NCI-H2227 treated with DMSO at 0.1 percent for 48 hours (cell line): Measurements from ENCODE around the gene LLPH.

Experiments
- DNase-seq: peaks from one replicate; lab custom pipeline; 2025; lab: John Stamatoyannopoulos, UW

Gene LLPH

DNA sequence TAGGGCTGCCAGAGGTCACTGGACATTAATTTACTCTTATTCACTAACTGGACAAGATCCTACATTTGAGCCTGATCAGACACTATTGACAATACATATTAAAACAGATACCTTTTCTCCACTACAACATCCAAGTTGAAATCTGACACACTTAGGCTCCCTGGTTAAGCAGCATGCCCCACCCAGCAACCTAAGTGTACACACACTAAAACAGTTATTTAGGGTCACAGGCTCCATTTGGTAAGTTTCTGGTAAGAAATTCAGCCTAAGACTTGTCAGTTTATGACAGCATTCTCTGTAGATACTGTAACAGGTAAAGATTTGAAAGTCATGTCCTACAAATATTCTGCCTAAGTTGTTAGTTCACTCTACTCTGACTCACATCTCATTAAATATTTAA lies 12.3 kb upstream of the LLPH start:
- no peak for DNase-seq

DNA sequence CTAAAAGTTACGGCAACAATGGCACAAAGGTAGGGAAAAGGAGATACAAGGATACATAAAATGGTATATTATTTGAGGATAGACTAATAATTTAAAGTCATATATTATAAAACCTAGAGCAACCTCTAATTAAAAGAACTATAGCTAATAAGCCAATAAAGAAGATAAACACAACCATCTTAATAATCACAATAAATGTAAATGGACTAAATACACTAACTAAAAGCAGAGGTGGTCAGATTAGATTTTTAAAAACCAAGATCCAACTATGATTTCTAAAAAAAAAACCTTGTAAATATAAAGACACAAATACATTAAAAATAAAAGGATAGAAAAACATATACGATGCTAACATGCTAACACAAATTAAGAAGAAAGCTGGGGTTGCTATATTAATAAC lies 10.7 kb upstream of the LLPH start:
- DNase-seq = no peak

DNA sequence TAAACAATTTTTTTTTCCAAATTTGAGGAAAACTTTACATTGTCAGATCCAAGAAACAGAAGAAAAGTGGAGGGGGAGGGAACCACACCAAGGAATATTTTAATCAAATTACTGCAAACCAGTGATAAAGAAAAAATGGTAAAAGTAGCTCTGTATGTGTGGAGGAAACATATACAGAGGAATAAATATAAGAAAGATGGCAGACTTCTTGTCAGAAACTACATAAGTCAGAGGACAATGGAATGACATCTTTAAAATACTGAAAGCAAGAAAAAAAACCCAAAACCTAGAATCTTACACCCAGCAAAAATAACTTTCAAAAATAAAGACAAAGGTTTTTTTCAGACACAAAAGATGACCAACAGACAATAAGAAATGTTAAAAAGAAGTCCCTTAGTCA lies 10.2 kb upstream of the LLPH start:
- DNase-seq = no peak

DNA sequence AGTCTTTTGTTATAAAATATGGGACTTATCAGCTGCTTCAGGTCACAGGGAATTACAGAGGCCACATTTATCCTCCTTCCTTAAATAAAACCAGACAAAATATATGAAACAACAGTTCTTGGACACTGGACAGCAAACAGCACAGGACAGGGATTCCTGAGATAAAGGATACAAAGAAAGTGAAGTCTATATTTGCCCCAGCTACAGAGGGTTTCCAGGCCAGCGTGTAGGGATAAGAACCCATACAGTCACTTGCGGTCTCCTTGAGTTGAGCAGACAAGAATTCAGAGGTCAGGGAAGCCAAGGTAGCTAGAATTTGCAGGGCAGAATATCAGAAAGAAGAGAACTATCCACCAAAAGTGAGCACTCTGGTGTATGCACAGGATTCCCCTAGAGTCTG lies 8.8 kb upstream of the LLPH start:
- no peak for DNase-seq

DNA sequence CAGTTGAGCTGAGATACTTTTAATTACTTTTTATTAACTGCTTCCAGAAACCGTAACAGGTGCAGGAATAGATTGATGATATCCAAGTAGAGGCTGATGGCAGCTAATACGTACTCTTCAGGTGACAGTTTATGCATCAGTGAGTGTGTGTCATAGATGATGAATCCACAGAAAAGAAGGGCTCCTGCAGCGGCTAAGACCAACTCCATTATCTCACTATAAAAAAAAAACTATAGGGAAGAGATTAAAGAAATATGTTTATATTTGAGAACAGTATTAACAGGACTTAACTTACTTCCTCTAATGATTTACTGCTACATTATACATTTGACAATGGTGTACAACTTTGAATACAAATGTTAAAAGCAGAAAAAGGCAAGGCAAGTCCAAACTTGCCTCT lies 7.4 kb upstream of the LLPH start:
- DNase-seq = no peak

DNA sequence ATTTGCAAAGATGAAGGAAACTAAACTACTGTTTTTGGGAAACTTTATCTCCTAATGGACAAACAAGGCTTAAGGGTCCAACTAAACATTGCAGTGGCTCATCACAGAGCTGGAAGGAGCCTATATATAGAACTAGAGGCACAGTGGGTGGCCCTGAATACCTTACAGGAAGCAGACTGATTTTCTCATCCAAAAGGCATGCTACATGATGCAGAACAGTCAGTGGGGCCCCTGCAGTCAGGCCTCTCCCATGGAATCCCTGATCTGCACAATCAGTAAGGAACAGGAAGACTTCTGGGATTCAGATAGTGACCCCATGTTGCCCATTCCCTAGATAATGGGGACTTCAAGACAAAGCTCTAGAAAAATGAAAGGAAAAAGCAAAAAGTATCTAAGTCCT lies 1.9 kb upstream of the LLPH start:
- DNase-seq = no peak

DNA sequence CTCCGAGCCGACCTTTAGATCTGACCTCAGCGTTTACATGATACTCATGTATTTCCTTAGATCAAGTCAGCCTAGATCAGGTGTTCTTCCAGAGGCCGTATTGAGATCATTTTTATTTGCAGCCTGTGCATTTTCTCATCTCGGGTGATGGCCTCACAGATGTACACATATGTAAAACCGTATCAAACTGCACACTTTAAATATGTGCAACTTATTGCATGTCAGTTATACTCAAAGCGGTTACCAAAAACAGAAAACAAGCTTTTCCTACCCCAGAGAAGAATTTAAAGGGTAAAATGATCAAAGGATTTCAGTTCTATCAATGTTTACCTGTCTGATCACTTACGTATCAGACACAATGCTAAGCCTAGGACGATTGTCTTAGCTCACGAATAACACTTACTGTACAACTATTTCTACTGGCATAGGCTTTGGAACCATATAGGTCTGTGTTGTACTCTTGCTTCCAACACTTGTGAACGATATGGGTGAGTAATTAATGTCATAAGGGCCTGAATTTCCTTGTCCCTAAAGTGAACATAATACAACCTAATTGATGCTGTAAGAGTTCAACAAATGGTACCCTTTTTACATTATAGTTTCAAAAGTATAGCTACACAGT lies 628 bp upstream of the LLPH start:
- DNase-seq = no peak

DNA sequence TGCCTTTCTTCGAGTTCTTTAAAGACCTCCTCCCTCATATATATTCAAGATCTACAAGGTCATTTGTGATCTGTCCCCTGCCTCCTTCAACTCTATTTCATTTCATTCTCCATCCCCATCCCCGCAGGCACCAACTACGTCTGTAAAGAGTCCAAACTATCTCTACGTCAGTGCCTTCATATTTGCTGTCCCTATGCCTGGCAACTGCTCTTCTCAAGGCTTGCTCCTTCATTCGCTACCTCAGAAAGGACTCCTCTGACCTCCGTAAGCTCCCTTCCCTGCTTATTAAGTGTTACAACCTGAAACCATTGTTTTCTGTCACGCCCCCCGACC lies 650 bp downstream of the LLPH start:
- DNase-seq = no peak

DNA sequence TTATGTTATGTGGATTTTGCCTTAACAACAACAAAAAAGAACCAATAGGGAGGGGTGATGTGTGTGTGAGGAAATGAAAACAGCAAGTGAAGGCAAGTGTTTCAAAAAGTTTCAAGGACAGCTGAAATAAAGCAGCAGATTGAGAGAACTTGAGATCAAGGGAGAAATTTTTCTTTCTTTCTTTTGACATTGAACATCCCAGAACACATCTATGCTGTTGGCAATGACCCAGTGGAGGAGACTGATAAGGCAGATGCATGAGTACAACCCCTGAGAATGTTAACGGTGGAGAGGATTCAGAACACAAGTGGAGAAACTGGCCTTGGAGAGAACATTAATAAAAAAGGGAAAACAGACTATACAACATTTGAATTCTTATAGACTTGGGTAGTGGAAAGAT lies 2.9 kb downstream of the LLPH start:
- no peak for DNase-seq

DNA sequence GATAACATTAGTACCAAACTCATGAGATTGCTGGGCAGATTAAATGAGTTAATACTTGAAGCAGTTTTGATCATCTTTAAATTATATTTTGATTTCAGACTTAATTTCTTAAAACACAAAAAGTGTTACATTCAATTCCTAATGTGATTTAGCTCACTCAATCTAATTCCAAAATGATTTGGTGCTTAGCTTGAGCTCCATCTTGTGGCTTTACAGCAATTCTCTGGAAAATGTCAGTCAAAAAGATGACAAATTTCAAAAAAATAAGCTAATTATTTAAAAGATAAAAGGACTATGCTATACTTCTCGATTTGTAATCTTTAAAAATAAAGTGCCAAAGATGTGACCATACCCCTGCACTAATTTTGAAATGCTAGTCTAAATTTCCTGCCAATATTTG lies 10.1 kb downstream of the LLPH start:
- DNase-seq = no peak

DNA sequence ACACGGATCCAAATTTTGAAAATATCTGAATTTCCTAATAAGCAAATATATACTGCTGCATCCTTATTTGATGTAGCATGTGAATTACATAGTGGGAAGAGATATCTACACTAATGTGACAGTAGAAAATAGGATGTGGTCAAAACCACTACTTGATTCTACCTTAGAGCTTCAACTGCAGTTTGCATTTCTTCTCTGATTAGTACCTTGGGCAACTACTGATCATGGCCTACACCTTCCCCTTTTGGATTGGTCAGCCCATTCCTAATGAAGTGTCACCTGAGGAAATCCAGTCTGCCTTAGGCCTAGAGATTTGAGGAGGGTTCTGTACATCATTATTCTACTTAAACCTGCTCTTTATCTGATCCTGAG lies 10.7 kb downstream of the LLPH start:
- DNase-seq = no peak

DNA sequence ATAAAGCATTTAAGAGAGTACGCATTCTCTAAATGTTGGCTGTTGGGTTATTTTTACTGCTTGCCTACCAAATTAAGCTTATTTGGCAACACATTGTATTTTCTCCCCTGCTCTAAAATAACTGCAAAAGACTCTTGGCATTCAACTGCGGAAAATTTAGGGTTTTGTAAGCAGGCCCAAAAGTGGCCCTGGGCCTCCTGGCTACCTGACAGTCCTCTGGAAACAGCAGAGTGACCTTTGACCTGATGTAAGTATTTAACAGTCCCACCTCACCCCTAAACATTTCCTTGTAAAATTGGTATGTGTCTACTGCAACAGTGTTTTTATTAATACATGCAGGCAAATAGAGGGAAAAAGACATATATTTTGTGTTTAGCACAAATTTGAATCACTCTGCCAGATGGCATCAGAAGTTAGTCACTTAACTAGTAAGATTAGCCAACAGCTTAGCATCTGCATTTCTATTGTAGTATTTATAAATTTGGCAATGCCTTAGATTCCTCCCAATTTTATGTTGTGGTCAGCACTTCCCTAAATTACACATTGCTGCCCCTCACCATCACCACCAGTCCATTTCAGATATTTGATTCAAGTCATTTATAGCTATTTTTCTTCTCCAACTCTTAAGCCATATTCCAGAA lies 11.2 kb downstream of the LLPH start:
- DNase-seq = no peak

DNA sequence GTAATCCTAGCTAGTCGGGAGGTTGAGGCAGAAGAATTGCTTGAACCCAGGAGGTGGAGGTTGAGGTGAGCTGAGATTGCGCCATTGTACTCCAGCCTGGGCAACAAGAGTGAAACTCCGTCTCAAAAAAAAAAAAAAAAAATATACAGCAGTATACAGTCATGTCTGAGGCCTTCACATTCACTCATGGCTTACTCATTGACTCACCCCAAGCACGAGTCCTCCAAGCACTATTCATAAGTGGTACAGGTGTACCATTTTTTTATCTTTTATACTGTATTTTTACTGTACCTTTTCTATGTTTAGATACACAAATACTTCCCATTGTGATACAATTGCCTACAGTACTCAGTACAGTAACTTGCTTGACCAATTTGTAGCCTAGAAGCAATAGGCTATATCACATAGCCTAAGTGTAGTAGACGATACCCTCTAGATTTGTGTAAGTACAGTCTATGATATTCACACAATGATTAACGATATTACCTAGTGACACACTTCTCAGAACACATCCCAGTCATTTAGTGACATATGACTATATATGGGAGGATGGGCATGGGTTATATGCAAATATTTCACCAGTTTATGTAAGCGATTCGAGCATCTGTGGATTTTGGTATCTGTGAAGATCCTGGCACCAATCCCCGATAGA lies 12.2 kb downstream of the LLPH start:
- no peak for DNase-seq

DNA sequence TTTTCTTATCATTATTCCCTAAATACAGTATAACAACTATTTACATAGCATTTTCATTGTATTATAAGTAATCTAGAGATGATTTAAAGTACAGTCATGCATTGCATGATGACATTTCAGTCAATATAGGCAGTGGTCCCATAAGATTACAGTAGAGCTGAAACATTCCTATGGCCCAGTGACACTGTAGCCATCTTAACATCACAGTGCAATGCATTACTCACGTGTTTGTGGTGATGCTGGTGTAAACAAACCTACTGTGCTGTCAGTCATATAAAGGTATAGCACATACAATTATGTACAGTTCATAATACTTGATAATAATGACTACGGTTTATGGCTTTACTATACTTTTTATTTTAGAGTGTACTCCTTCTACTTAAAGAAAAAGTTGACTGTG lies 13.3 kb downstream of the LLPH start:
- DNase-seq = no peak

DNA sequence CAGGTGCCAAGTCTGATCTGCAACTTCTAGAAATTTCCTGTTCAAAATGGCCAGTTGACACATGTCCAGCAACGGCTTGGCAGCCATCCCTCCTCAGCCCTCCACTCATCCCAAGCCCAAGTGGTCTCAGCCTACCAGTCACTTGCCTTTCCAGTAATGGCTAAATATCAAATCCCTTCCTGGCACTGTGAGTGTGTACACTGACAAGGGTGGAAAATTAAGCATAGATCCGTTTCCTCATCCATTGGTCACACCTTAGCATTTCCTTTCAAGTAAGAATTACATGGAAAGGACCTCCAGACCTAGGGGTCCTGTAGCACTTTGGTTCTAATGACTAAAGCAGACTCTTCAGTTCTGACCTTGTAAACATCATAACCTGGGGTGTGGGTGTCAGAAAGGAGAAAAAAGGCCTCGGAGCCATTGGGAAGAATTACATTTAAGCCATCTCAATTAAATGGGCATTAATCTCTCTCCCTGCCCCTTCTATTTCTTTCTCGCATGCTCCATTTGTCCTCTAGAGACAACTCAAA lies 15.4 kb downstream of the LLPH start:
- no peak for DNase-seq

DNA sequence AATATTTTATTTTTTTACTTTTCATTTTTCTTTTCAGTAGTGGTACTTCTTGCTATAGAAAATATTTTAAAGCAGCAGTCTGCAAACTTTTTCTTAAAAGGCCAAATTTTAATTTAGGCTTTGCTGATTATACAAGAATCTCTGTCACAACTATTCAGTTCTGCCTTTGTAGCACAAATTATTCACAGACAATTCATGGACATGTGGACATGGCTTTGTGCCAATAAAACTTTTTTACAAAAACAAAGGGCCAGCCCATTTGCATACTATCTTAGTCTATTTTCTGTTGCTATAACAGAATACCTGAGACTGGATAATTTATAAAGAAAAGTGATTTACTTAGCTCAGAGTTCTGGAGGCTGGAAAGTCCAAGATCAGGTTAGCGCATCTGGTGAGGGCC lies 17.1 kb downstream of the LLPH start:
- DNase-seq = no peak

DNA sequence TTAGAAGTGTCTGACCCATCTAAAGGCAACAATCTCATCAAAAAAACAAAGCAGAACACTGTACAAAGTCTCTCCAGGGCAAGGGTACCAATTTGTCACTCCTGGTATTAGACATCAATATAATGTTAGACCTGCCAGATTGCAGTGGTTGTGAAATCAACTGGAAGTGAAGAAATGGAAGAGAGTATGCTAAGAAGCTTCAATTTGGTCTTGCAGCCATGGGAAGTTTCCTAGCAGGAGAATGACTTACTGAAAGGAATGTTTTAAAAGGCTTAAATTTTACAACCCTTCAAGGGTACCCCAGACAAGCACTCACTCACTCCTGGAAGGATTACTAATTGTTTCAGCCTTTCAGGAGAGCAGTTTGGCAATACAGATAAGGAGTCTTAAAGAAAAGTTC lies 18.9 kb downstream of the LLPH start:
- DNase-seq = no peak

DNA sequence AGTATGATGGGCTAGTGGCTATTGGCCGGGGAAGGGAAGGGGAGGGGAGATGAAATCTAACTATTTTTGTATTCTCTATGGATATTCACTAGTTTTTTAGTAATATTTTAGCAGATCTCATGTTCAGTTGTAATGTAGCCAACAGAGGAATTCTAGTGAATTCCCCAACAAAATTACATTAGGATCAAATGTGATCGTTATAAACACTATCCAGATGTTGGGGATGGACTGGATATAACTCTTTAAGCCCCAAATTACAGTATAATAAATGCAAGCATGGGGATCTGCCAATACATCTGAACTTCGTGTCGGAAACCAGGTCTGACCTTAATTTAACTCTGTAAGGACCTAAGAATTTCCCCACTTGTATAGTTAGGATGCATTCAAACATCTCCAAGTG lies 21.5 kb downstream of the LLPH start:
- DNase-seq = no peak

DNA sequence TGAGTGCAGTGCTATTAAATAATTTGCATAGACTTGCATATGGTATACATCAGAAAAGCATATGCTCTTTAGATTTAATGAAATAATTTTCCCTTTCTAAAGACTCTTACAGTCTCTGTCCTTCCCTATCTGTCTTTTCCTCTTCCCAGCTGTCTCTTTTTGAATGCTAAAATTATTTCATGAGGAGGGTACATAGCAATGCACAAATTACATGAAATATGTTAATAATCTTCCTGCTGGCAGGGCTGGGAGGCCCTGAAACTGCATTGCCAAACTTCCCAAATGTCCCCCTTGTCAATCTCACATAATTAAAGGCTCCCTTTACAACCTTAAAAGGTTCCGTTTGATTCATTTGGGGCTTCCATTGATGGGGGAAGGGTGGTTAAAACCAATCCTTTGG lies 22.2 kb downstream of the LLPH start:
- no peak for DNase-seq

DNA sequence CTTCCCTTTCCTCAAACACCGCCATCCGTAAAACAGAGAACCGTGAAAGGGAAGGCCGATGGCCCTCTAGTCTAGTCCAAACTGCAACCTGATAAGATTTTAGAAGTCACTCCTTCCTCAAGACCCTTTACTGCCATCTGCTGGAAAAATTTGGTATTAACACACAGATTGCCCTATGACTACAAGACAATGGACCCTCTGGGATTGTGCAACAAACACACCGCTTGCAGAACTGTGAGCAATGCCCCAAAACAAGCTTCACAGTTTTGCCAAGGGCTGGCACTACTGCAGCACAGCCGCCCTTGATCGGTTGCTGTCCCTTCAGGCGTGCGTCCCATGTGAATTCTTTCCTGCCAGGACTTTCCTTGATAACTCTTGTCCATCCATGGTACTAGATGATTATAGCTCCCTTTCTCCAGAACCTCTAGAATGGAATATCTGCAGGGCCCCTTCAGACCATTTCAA lies 23.1 kb downstream of the LLPH start:
- peak; percentile 73 for DNase-seq

DNA sequence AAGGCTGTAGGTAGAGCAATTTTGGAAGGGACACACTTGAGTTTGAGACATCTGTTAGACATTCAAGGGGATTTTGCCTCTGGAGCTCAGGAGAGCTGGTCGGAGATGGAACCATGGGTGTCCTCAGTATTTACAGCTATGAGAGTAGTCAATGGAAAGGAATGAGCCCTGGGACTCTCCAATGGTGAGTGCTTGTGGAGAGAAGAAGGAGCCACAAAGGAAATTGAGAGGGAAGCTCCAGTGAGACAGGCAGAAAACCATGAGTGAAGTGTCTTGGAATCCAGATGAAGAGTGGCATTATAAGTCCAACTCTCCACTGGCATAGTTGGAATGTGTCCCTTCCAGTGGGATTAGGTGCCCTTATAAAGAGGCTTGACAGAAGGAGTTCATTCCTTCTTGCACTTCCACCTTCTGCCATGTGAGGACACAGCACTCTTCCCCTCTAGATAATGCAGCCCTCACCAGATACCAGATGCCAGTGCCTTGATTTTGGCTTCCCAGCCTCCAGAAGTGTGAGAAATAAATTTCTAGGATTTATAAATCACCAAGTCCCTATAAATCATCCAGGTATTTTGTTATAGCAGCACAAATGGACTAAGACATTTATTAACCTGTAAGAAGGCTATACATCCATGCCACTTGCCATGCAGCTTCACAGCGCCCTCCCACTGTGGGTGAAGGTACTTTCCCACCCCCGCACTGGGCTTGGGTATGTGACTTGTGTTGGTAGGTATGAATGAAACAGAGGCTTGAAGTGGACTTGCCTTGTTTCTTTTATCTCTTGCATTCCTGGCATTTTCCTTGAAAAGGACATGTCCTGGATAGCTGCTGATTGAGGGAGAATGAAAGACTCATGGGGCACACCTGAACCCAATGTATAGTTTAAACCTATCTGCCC lies 27.3 kb downstream of the LLPH start:
- DNase-seq = no peak

DNA sequence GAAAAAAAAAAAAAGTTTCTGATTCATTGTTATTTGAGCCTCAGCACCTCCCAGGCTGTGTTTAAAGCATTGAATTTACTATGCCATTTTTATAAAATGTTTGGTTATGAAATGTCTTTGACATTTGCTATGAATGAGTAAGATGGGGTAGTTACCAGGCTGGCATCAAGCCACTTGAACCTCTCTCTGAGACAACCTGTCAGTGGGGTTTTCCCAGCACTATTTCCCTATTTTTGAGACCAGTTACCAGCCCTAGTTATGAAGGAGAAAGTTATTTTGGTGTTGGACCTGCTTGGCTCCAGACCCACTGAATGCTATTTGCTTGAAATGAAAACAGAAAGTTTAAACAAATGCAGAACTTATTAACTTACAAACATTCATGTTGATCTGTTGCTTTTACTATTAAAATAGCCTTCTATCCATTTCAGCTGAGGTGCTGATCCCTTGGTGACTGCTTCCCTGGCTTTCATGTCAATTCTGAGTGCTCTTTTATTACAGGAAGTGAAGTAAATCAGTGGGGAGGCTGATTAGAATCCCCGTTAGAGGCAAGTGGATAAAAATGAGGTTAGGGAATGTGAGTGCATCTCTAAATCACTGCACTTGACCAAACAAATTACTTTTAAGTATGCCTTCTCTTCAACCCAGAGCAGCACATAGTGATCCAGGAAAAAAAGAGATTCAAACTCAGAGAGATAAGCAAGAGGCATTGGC lies 37.8 kb downstream of the LLPH start:
- peak; percentile 12 for DNase-seq
